Activated B cell treated with CpG ODN at 0.5 μM for 24 hours (primary cell): ENCODE data around the gene UBASH3A. TPM values are rescaled to one million over a fixed set of nuclear protein-coding genes. Genes with fewer than 3 reads are reported as not detected.

Source experiments
- ATAC-seq: fragments of 200-7000 bp; cut with Tn5 transposase; one replicate; pipeline ENCODE4 v1.10.0; 2021; ENCODE audit warnings: low read depth, mild to moderate bottlenecking, moderate library complexity
- CTCF ChIA-PET: fragments of 350-600 bp; sonication (Branson Sonifier 250); formaldehyde crosslinking; loops from one replicate; lab custom pipeline; 2021; ENCODE audit warnings: antibody characterized with exemption; lab: Charles Lee
- POLR2A ChIA-PET: fragments of 350-600 bp; sonication (Branson Sonifier 250); formaldehyde crosslinking; loops from one replicate; lab custom pipeline; 2021; ENCODE audit warnings: antibody characterized with exemption; lab: Charles Lee
- DNase-seq: peaks from one replicate; pipeline ENCODE4 v3.0.0; 2022
- H3K27ac Mint-ChIP-seq: one replicate; pipeline ENCODE4 v1.8.0; 2020; ENCODE audit warnings: mixed read lengths
- H3K27me3 Mint-ChIP-seq: one replicate; pipeline ENCODE4 v1.8.0; 2021; ENCODE audit warnings: mixed read lengths
- H3K36me3 Mint-ChIP-seq: one replicate; pipeline ENCODE4 v1.8.0; 2021; ENCODE audit warnings: low read depth, mixed read lengths
- H3K4me1 Mint-ChIP-seq: one replicate; pipeline ENCODE4 v1.8.0; 2021; ENCODE audit warnings: mixed read lengths
- H3K4me3 Mint-ChIP-seq: one replicate; pipeline ENCODE4 v1.8.0; 2020; ENCODE audit warnings: mild to moderate bottlenecking, mixed read lengths
- H3K9me3 Mint-ChIP-seq: one replicate; pipeline ENCODE4 v1.8.0; 2020; ENCODE audit warnings: mixed read lengths
- CTCF ChIP-seq: fragments of 200-600 bp; IDR thresholded peaks from one replicate; pipeline ENCODE4 v1.8.0; 2022; ENCODE audit warnings: antibody characterized with exemption, mild to moderate bottlenecking
- intact Hi-C: fragments of 100-400 bp; cut with micrococcal nuclease; formaldehyde crosslinking; loops from one replicate; pipeline ENCODE4 v1.15.1; 2024
- total RNA-seq: library from RNA; stranded (reverse); gene quantifications from 2 replicates; pipeline ENCODE4 v1.2.3, GENCODE V29; 2022

The UBASH3A gene
- total RNA-seq, 1 donor from 2014 or later, result not detected

GRCh38 chr21:42385619-42386018, 18.1 kb upstream of the UBASH3A start:
- ATAC-seq (no peak), DNase-seq (no peak)
- no peak for TF ChIP-seq CTCF
- Mint-ChIP-seq H3K27me3 (peaks cover 5% of the 10 kb centered on the region), H3K4me3 (no peak overlapping the region), H3K9me3 (peaks cover 12% of the 10 kb centered on the region), H3K4me1 (peaks cover 39% of the 10 kb centered on the region), H3K27ac (no peak overlapping the region), H3K36me3 (peaks cover 2% of the 10 kb centered on the region)
- intact Hi-C loops, result no loop called here
- ChIA-PET POLR2A (no interaction called here), CTCF (no interaction called here)

- no peak for DNase-seq
- H3K27me3 Mint-ChIP-seq, result peaks cover 5% of the 10 kb centered on the region
- TF ChIP-seq CTCF, result no peak
- peaks cover 12% of the 10 kb centered on the region for H3K9me3 Mint-ChIP-seq
- intact Hi-C loops, result no loop called here
- CTCF ChIA-PET, result no interaction called here
- POLR2A ChIA-PET, result interaction anchor here (0.7 kb wide), 1 partner anchor 72 kb away, joined by 3 read pairs; no protein-coding TSS in a partner anchor
- peaks cover 2% of the 10 kb centered on the region for H3K36me3 Mint-ChIP-seq
- H3K27ac Mint-ChIP-seq, result no peak overlapping the region
- H3K4me3 Mint-ChIP-seq, result no peak overlapping the region
- ATAC-seq, result no peak
- peaks cover 39% of the 10 kb centered on the region for H3K4me1 Mint-ChIP-seq
Measured at GRCh38 chr21:42386034-42386591, 17.6 kb upstream of the UBASH3A start.

GRCh38 chr21:42387164-42387563, 16.5 kb upstream of the UBASH3A start:
- no peak overlapping the region for H3K27ac Mint-ChIP-seq
- H3K4me1 Mint-ChIP-seq, result peaks cover 43% of the 10 kb centered on the region
- CTCF ChIA-PET, result no interaction called here
- no peaks in the 10 kb centered on the region for H3K36me3 Mint-ChIP-seq
- TF ChIP-seq CTCF, result no peak
- ATAC-seq (no peak), DNase-seq (no peak)
- no peak overlapping the region for H3K4me3 Mint-ChIP-seq
- intact Hi-C loops, result no loop called here
- peaks cover 5% of the 10 kb centered on the region for H3K27me3 Mint-ChIP-seq
- H3K9me3 Mint-ChIP-seq, result peaks cover 5% of the 10 kb centered on the region
- POLR2A ChIA-PET, result no interaction called here

GRCh38 chr21:42387843-42388340, 15.8 kb upstream of the UBASH3A start:
- Mint-ChIP-seq H3K36me3 (no peaks in the 10 kb centered on the region), H3K27me3 (peaks cover 5% of the 10 kb centered on the region), H3K4me1 (peaks cover 49% of the 10 kb centered on the region), H3K27ac (no peak overlapping the region), H3K9me3 (no peaks in the 10 kb centered on the region), H3K4me3 (no peak overlapping the region)
- CTCF ChIA-PET, result no interaction called here
- no peak for DNase-seq
- ATAC-seq, result no peak
- intact Hi-C loops, result no loop called here
- TF ChIP-seq CTCF, result no peak
- POLR2A ChIA-PET, result no interaction called here

- DNase-seq (no peak), ATAC-seq (no peak)
- intact Hi-C loops, result no loop called here
- no peak overlapping the region for H3K4me3 Mint-ChIP-seq
- no peak overlapping the region for H3K27ac Mint-ChIP-seq
- ChIA-PET CTCF (no interaction called here), POLR2A (no interaction called here)
- TF ChIP-seq CTCF, result no peak
- H3K36me3 Mint-ChIP-seq, result no peaks in the 10 kb centered on the region
- peaks cover 5% of the 10 kb centered on the region for H3K27me3 Mint-ChIP-seq
- peaks cover 52% of the 10 kb centered on the region for H3K4me1 Mint-ChIP-seq
- no peaks in the 10 kb centered on the region for H3K9me3 Mint-ChIP-seq
Measured at GRCh38 chr21:42388740-42389448, 14.8 kb upstream of the UBASH3A start.
